H9 (cell line): ENCODE data around the gene AP5M1. TPM values are rescaled to one million over a fixed set of nuclear protein-coding genes. Genes with fewer than 3 reads are reported as not detected.

Source experiments
- DNase-seq: peaks from one replicate; pipeline ENCODE4 v3.0.0-alpha.2; 2017
- H2AFZ ChIP-seq: one replicate; pipeline ENCODE4 v1.6.1; 2013; ENCODE audit warnings: mild to moderate bottlenecking, low read length, control low read depth, moderate library complexity
- H2AK5ac ChIP-seq: 2 replicates; pipeline ENCODE4 v1.6.1; 2013; ENCODE audit warnings: low read length, control low read depth, mixed read lengths; ENCODE audit not compliant: insufficient read length
- H2BK120ac ChIP-seq: one replicate; pipeline ENCODE4 v1.6.1; 2013; ENCODE audit warnings: low read depth, mild to moderate bottlenecking, low read length, control low read depth, inconsistent platforms; ENCODE audit not compliant: poor library complexity, severe bottlenecking
- H2BK12ac ChIP-seq: 2 replicates; pipeline ENCODE4 v1.6.1; 2013; ENCODE audit warnings: low read length, control low read depth, mixed read lengths, low read depth; ENCODE audit not compliant: insufficient read length
- H2BK15ac ChIP-seq: 2 replicates; pipeline ENCODE4 v1.6.1; 2013; ENCODE audit warnings: low read depth, low read length, control low read depth
- H2BK20ac ChIP-seq: one replicate; pipeline ENCODE4 v1.6.1; 2013; ENCODE audit warnings: low read depth, mild to moderate bottlenecking, low read length, control low read depth, inconsistent platforms; ENCODE audit not compliant: poor library complexity, severe bottlenecking
- H2BK5ac ChIP-seq: 2 replicates; pipeline ENCODE4 v1.6.1; 2013; ENCODE audit warnings: low read length, control low read depth, mixed read lengths; ENCODE audit not compliant: insufficient read length
- H3K14ac ChIP-seq: 2 replicates; pipeline ENCODE4 v1.6.1; 2013; ENCODE audit warnings: low read length, control low read depth; ENCODE audit not compliant: insufficient read depth
- H3K18ac ChIP-seq: 2 replicates; pipeline ENCODE4 v1.6.1; 2013; ENCODE audit warnings: low read depth, mild to moderate bottlenecking, mixed read lengths, low read length, control low read depth; ENCODE audit not compliant: insufficient read length
- H3K23ac ChIP-seq: 2 replicates; pipeline ENCODE4 v1.6.1; 2013; ENCODE audit warnings: low read length, control low read depth, mixed read lengths, low read depth; ENCODE audit not compliant: insufficient read length
- H3K23me2 ChIP-seq: 2 replicates; pipeline ENCODE4 v1.6.1; 2013; ENCODE audit warnings: low read depth, mild to moderate bottlenecking, mixed read lengths, low read length, control low read depth; ENCODE audit not compliant: insufficient read length, poor library complexity, severe bottlenecking
- H3K27ac ChIP-seq: 2 replicates; pipeline ENCODE4 v1.5.1; 2013; ENCODE audit warnings: low read length, control low read depth, mixed read lengths, low read depth; ENCODE audit not compliant: insufficient read length
- H3K27me3 ChIP-seq: 2 replicates; pipeline ENCODE4 v1.6.1; 2013; ENCODE audit warnings: low read length, control low read depth, inconsistent platforms; ENCODE audit not compliant: insufficient read depth
- H3K4ac ChIP-seq: 2 replicates; pipeline ENCODE4 v1.6.1; 2013; ENCODE audit warnings: low read depth, mild to moderate bottlenecking, control low read depth, inconsistent platforms, low read length, moderate library complexity
- H3K4me1 ChIP-seq: 2 replicates; pipeline ENCODE4 v1.6.1; 2013; ENCODE audit warnings: low read length, control low read depth, inconsistent platforms; ENCODE audit not compliant: insufficient read depth
- H3K4me2 ChIP-seq: 2 replicates; pipeline ENCODE4 v1.6.1; 2013; ENCODE audit warnings: low read length, control low read depth, mixed read lengths; ENCODE audit not compliant: insufficient read length, insufficient read depth
- H3K56ac ChIP-seq: 2 replicates; pipeline ENCODE4 v1.6.1; 2013; ENCODE audit warnings: low read depth, mild to moderate bottlenecking, mixed read lengths, low read length, control low read depth; ENCODE audit not compliant: insufficient read length
- H3K79me1 ChIP-seq: 2 replicates; pipeline ENCODE4 v1.6.1; 2013; ENCODE audit warnings: low read depth, mild to moderate bottlenecking, moderate library complexity, low read length, control low read depth, inconsistent platforms; ENCODE audit not compliant: insufficient read depth, poor library complexity, severe bottlenecking
- H3K79me2 ChIP-seq: 2 replicates; pipeline ENCODE4 v1.6.1; 2013; ENCODE audit warnings: low read length, control low read depth, inconsistent platforms; ENCODE audit not compliant: insufficient read depth
- H3K9ac ChIP-seq: 2 replicates; pipeline ENCODE4 v1.6.1; 2013; ENCODE audit warnings: low read length, control low read depth, mixed read lengths; ENCODE audit not compliant: insufficient read length; ENCODE audit errors: extremely low read depth
- H3K9me3 ChIP-seq: one replicate; pipeline ENCODE4 v1.6.1; 2013; ENCODE audit warnings: low read depth, low read length, inconsistent platforms; ENCODE audit not compliant: control insufficient read depth
- H3T11ph ChIP-seq: one replicate; pipeline ENCODE4 v1.6.1; 2013; ENCODE audit warnings: mild to moderate bottlenecking, low read length, control low read depth, inconsistent platforms
- H4K20me1 ChIP-seq: one replicate; pipeline ENCODE4 v1.6.1; 2013; ENCODE audit not compliant: control insufficient read depth, insufficient read length, insufficient read depth
- H4K5ac ChIP-seq: 2 replicates; pipeline ENCODE4 v1.6.1; 2013; ENCODE audit warnings: low read depth, mild to moderate bottlenecking, mixed read lengths, low read length, control low read depth; ENCODE audit not compliant: insufficient read length
- H4K8ac ChIP-seq: replicated peaks from 2 replicates; pipeline ENCODE4 v1.6.1; 2013; ENCODE audit warnings: low read length, control low read depth, mixed read lengths, low read depth; ENCODE audit not compliant: insufficient read length
- H4K91ac ChIP-seq: 2 replicates; pipeline ENCODE4 v1.6.1; 2013; ENCODE audit warnings: low read depth, mild to moderate bottlenecking, moderate library complexity, mixed read lengths, low read length, control low read depth; ENCODE audit not compliant: insufficient read length
- H3K27ac Mint-ChIP-seq, 3 experiments: 2 replicates in 2 of 3; 3 replicates in 1 of 3; pipeline ENCODE4 v1.8.0; 2020 to 2021; ENCODE audit warnings: mixed read lengths in 3 of 3, mild to moderate bottlenecking in 1 of 3, moderate library complexity in 1 of 3
- H3K27me3 Mint-ChIP-seq: 2 replicates; pipeline ENCODE4 v1.8.0; 2021; ENCODE audit warnings: low read depth, mild to moderate bottlenecking, moderate library complexity, mixed read lengths
- H3K36me3 Mint-ChIP-seq, 3 experiments: 2 replicates in 2 of 3; 3 replicates in 1 of 3; pipeline ENCODE4 v1.8.0; 2020 to 2021; ENCODE audit warnings: low read depth in 3 of 3, mixed read lengths in 3 of 3; ENCODE audit not compliant: insufficient read depth in 1 of 3
- H3K4me1 Mint-ChIP-seq, 2 experiments: 2 replicates each; pipeline ENCODE4 v1.8.0; 2020; ENCODE audit warnings: mixed read lengths in 2 of 2
- H3K4me3 Mint-ChIP-seq, 2 experiments: 2 replicates in 1 of 2; 3 replicates in 1 of 2; pipeline ENCODE4 v1.8.0; 2020 to 2021; ENCODE audit warnings: mild to moderate bottlenecking in 2 of 2, mixed read lengths in 2 of 2, moderate library complexity in 1 of 2
- H3K9me3 Mint-ChIP-seq, 2 experiments: 2 replicates in 1 of 2; 3 replicates in 1 of 2; pipeline ENCODE4 v1.8.0; 2020; ENCODE audit warnings: mild to moderate bottlenecking in 2 of 2, mixed read lengths in 2 of 2, moderate library complexity in 1 of 2
- CTCF ChIP-seq: fragments of 200-600 bp; sonication (generic); conservative IDR thresholded peaks from 3 replicates; pipeline ENCODE4 v1.8.0; 2021; ENCODE audit warnings: antibody characterized with exemption, mild to moderate bottlenecking
- WGBS: extraction: QIAGEN DNeasy Blood & Tissue Kit; methylation state at CpG from one replicate; pipeline ENCODE4 v1.1.7; 2013; ENCODE audit warnings: missing lambda C conversion rate, low lambda C conversion rate, mixed read lengths; ENCODE audit not compliant: insufficient read length; ENCODE audit errors: extremely low coverage; 5-methylcytosine and 5-hydroxymethylcytosine counted together
- total RNA-seq: library from RNA; stranded (reverse); gene quantifications from 2 replicates; pipeline ENCODE4 v1.2.1, GENCODE V29; 2021

The AP5M1 gene
- total RNA-seq, 1 experiment from 2014 or later: 42.6 TPM

- Mint-ChIP-seq H3K4me1 (peaks cover 38 to 45% of the 10 kb centered on the region in 2 experiments), H3K27ac (peak overlapping the region in 1 of 3 experiments; percentile 62; a peak in 1 of 7 replicates), H3K9me3 (no peaks in the 10 kb centered on the region), H3K27me3 (no peaks in the 10 kb centered on the region), H3K4me3 (peak overlapping the region in 1 of 2 experiments; percentile 33; a peak in 2 of 5 replicates), H3K36me3 (peaks cover 2 to 4% (median 3%) of the 10 kb centered on the region in 3 experiments; a peak in 4 of 7 replicates)
- peaks cover 2% of the 10 kb centered on the region for H4K20me1 ChIP-seq
- H3K27ac ChIP-seq: no peak overlapping the region
- H2BK120ac ChIP-seq: no peak overlapping the region
- H2BK20ac ChIP-seq: no peak overlapping the region
- no peak overlapping the region for H4K5ac ChIP-seq
- no peak overlapping the region for H3K18ac ChIP-seq
- no peak overlapping the region for H3K4me2 ChIP-seq
- no peak overlapping the region for H2BK12ac ChIP-seq
- H3K9ac ChIP-seq: no peak overlapping the region
- no peak overlapping the region for H2AK5ac ChIP-seq
- H3K4me1 ChIP-seq: no peaks in the 10 kb centered on the region; the same call in 1 of the 2 replicates
- H3K27me3 ChIP-seq: no peaks in the 10 kb centered on the region
- H2BK15ac ChIP-seq: no peak overlapping the region
- H3K4ac ChIP-seq: no peak overlapping the region
- peaks cover 8% of the 10 kb centered on the region for H3K79me1 ChIP-seq
- H3K9me3 ChIP-seq: no peaks in the 10 kb centered on the region
- peaks cover 21% of the 10 kb centered on the region; the same call in 1 of the 2 replicates for H3K79me2 ChIP-seq
- no peak for TF ChIP-seq CTCF
- peaks cover 3% of the 10 kb centered on the region for H3K23me2 ChIP-seq
- H3K23ac ChIP-seq: no peak overlapping the region
- no peak overlapping the region for H4K91ac ChIP-seq
- H3K56ac ChIP-seq: no peak overlapping the region
- DNase-seq: no peak
- H2AFZ ChIP-seq: no peak overlapping the region
- no peak overlapping the region for H3K14ac ChIP-seq
- H4K8ac ChIP-seq: no peak overlapping the region
- no CpG with 5 or more reads among the region's 2 CpGs for WGBS
- no peak overlapping the region for H3T11ph ChIP-seq
- no peak overlapping the region for H2BK5ac ChIP-seq
Observed at GRCh38 chr14:57266065-57266464, 2.7 kb upstream of the AP5M1 start.
